B cell (primary cell): ENCODE data around the gene RAB28. TPM values are rescaled to one million over a fixed set of nuclear protein-coding genes. Genes with fewer than 3 reads are reported as not detected.

Experiments used
- ATAC-seq: fragments of 200-7000 bp; cut with Tn5 transposase; one replicate; pipeline ENCODE4 v1.10.0; 2021; ENCODE audit warnings: low read depth, mild to moderate bottlenecking, moderate number of reproducible peaks, moderate library complexity
- CTCF ChIA-PET: fragments of 350-600 bp; sonication (Branson Sonifier 250); formaldehyde crosslinking; loops from one replicate; lab custom pipeline; 2021; ENCODE audit warnings: antibody characterized with exemption, inconsistent platforms; lab: Charles Lee
- POLR2A ChIA-PET: fragments of 350-600 bp; sonication (Branson Sonifier 250); formaldehyde crosslinking; loops from one replicate; lab custom pipeline; 2021; ENCODE audit warnings: antibody characterized with exemption; lab: Charles Lee
- DNase-seq: peaks from one replicate; pipeline ENCODE4 v3.0.0; 2013
- H2AFZ ChIP-seq: 2 replicates; pipeline ENCODE4 v1.6.1; 2012; ENCODE audit warnings: mild to moderate bottlenecking, low read depth, low read length; ENCODE audit not compliant: insufficient read depth, poor library complexity, severe bottlenecking
- H3K27ac ChIP-seq, 2 donors: 1 replicate in 1 of 2; 2 replicates in 1 of 2; pipeline ENCODE4 v1.5.1; 2012 to 2013; ENCODE audit warnings: low read length in 2 of 2, mild to moderate bottlenecking in 2 of 2, moderate library complexity in 1 of 2
- H3K27me3 ChIP-seq, 4 experiments: fragments of 200-600 bp in 1 of 4; sonication (generic) in 1 of 4; replicated peaks in 1 of 4; 1 replicate in 2 of 4; 2 replicates in 2 of 4; pipeline versions ENCODE4 v1.6.1 to v1.7.0; 2013 to 2016; ENCODE audit warnings: low read length in 3 of 4, mild to moderate bottlenecking in 2 of 4, mixed read lengths in 1 of 4, moderate library complexity in 1 of 4; ENCODE audit not compliant: insufficient read depth in 4 of 4, control insufficient read depth in 3 of 4; ENCODE audit errors: control extremely low read depth in 1 of 4
- H3K36me3 ChIP-seq, 2 experiments: replicated peaks in 1 of 2; 1 replicate in 1 of 2; 2 replicates in 1 of 2; pipeline versions ENCODE4 v1.6.1 to v1.7.1; 2013; ENCODE audit warnings: low read length in 1 of 2; ENCODE audit not compliant: insufficient read depth in 2 of 2, control insufficient read depth in 1 of 2; ENCODE audit errors: control extremely low read depth in 1 of 2, extremely low read depth in 1 of 2
- H3K4me1 ChIP-seq, 2 donors: fragments of 200-600 bp in 1 of 2; sonication (generic) in 1 of 2; 1 replicate in 1 of 2; 2 replicates in 1 of 2; pipeline versions ENCODE4 v1.5.1 to v1.6.1; 2013 to 2017; ENCODE audit warnings: low read length in 2 of 2; ENCODE audit not compliant: control insufficient read depth in 2 of 2, insufficient read depth in 2 of 2
- H3K4me2 ChIP-seq: replicated peaks from 2 replicates; pipeline ENCODE3; 2012; ENCODE audit warnings: mild to moderate bottlenecking, low read depth, low read length; ENCODE audit not compliant: poor library complexity, severe bottlenecking
- H3K4me3 ChIP-seq, 5 experiments: fragments of 200-600 bp in 1 of 5; sonication (generic) in 1 of 5; 1 replicate in 3 of 5; 2 replicates in 2 of 5; pipeline versions ENCODE4 v1.5.1 to v1.7.0; 2011 to 2016; ENCODE audit warnings: low read length in 4 of 5, mild to moderate bottlenecking in 4 of 5, low read depth in 2 of 5, control low read depth in 1 of 5, moderate library complexity in 1 of 5; ENCODE audit not compliant: insufficient read depth in 1 of 5; ENCODE audit errors: control extremely low read depth in 1 of 5, extremely low read depth in 1 of 5
- H3K79me2 ChIP-seq: fragments of 200-600 bp; sonication (generic); one replicate; pipeline ENCODE4 v1.6.0; 2016; ENCODE audit warnings: low read length; ENCODE audit not compliant: control insufficient read depth, insufficient read depth
- H3K9ac ChIP-seq: fragments of 200-600 bp; sonication (generic); 2 replicates; pipeline ENCODE4 v1.6.1; 2017; ENCODE audit warnings: mild to moderate bottlenecking, low read length, moderate library complexity
- H3K9me3 ChIP-seq, 3 donors: one replicate each; pipeline versions ENCODE4 v1.6.1 to v1.7.1; 2013; ENCODE audit warnings: low read length in 2 of 3; ENCODE audit not compliant: control insufficient read depth in 2 of 3, insufficient read depth in 1 of 3; ENCODE audit errors: control extremely low read depth in 1 of 3
- H4K20me1 ChIP-seq: 2 replicates; pipeline ENCODE4 v1.6.0; 2012; ENCODE audit warnings: mild to moderate bottlenecking, low read length; ENCODE audit not compliant: insufficient read depth, control insufficient read depth, poor library complexity, severe bottlenecking
- H3K27ac Mint-ChIP-seq: one replicate; pipeline ENCODE4 v1.8.0; 2021; ENCODE audit warnings: mixed read lengths
- H3K27me3 Mint-ChIP-seq: one replicate; pipeline ENCODE4 v1.8.0; 2021; ENCODE audit warnings: mixed read lengths
- H3K4me1 Mint-ChIP-seq: one replicate; pipeline ENCODE4 v1.8.0; 2021; ENCODE audit warnings: mixed read lengths
- H3K4me3 Mint-ChIP-seq: one replicate; pipeline ENCODE4 v1.8.0; 2021; ENCODE audit warnings: mixed read lengths
- H3K9me3 Mint-ChIP-seq: one replicate; pipeline ENCODE4 v1.8.0; 2022; ENCODE audit warnings: mixed read lengths; ENCODE audit not compliant: insufficient read depth
- CTCF ChIP-seq: fragments of 200-600 bp; IDR thresholded peaks from one replicate; pipeline ENCODE4 v1.8.0; 2022; ENCODE audit warnings: antibody characterized with exemption, mild to moderate bottlenecking
- EZH2 ChIP-seq: IDR thresholded peaks from 2 replicates; pipeline ENCODE4 v1.6.1; 2012; ENCODE audit warnings: borderline replicate concordance, low read depth, mild to moderate bottlenecking, moderate library complexity, low read length; ENCODE audit not compliant: insufficient read depth, poor library complexity, severe bottlenecking
- WGBS: methylation state at CpG from one replicate; pipeline ENCODE4 v1.1.5; 2013; ENCODE audit warnings: missing lambda C conversion rate; ENCODE audit not compliant: insufficient coverage; 5-methylcytosine and 5-hydroxymethylcytosine counted together
- intact Hi-C: fragments of 100-400 bp; cut with micrococcal nuclease; formaldehyde crosslinking; loops from one replicate; pipeline ENCODE4 v1.10.0; 2022
- polyA plus RNA-seq: library from polyadenylated mRNA; depleted of rRNA; stranded (reverse); fragments of >200 nt; gene quantifications from 2 replicates; pipeline ENCODE4 v1.2.3, GENCODE V29; 2012
- total RNA-seq, 2 donors: library from RNA; stranded (reverse); fragments of 120-200 nt in 1 of 2; gene quantifications; 1 replicate in 1 of 2; 2 replicates in 1 of 2; pipeline versions ENCODE4 v1.2.3 to v1.2.4, GENCODE V29; 2013 to 2022

RAB28 gene
- total and polyA plus RNA-seq, 2 donors (not counting 1 experiment from before 2014, with no cell fraction given): 7.2 to 17.4 TPM

- H3K4me3 Mint-ChIP-seq: no peak overlapping the region
- H3K79me2 ChIP-seq: no peaks in the 10 kb centered on the region
- H3K9me3 ChIP-seq: peaks cover 0 to 65% (median 10%) of the 10 kb centered on the region in 3 donors
- no peak overlapping the region for H3K4me2 ChIP-seq
- WGBS: 5% methylated on average over 25 of the region's 35 CpGs
- DNase-seq (peak; percentile 37), ATAC-seq (no peak)
- no peak overlapping the region for H2AFZ ChIP-seq
- H3K27me3 ChIP-seq: peaks cover 0 to 98% (median 91%) of the 10 kb centered on the region in 4 experiments
- H4K20me1 ChIP-seq: no peaks in the 10 kb centered on the region
- no peak for TF ChIP-seq EZH2
- no peak for TF ChIP-seq CTCF
- H3K4me1 Mint-ChIP-seq: peaks cover 24% of the 10 kb centered on the region
- H3K27ac ChIP-seq: no peak overlapping the region
- H3K9ac ChIP-seq: no peak overlapping the region
- H3K36me3 ChIP-seq: no peaks in the 10 kb centered on the region
- H3K27ac Mint-ChIP-seq: no peak overlapping the region
- H3K4me1 ChIP-seq: peaks cover 37 to 57% of the 10 kb centered on the region in 2 donors
- H3K4me3 ChIP-seq: no peak overlapping the region
- POLR2A ChIA-PET: no interaction called here
- intact Hi-C loops: no loop called here
- H3K9me3 Mint-ChIP-seq: no peaks in the 10 kb centered on the region
- peaks cover 82% of the 10 kb centered on the region for H3K27me3 Mint-ChIP-seq
- CTCF ChIA-PET: interaction anchor here (2.3 kb wide), 1 partner anchor 13 kb away, joined by 8 read pairs; the partner anchor contains the start of gene NKX3-2
Observed at GRCh38 chr4:13530823-13531624, 46.9 kb upstream of the RAB28 start.
